GM12878 (cell line): ENCODE data around the gene PTCD2. TPM values are rescaled to one million over a fixed set of nuclear protein-coding genes. Genes with fewer than 3 reads are reported as not detected.

Experiments
- ATAC-seq: fragments of 200-7000 bp; cut with Tn5 transposase; 3 replicates; pipeline ENCODE4 v1.9.1; 2020; ENCODE audit warnings: mild to moderate bottlenecking, moderate library complexity
- BruUV-seq: library from RNA; stranded (reverse); fragments of 400-500 nt; replicated peaks from 2 replicates; lab custom pipeline; 2021; lab: Mats Ljungman, UMichigan
- CTCF ChIA-PET: fragments of 300-600 bp; sonication (Branson Sonifier 250); formaldehyde crosslinking; extraction: SDS; loops from one replicate; lab custom pipeline; 2021; ENCODE audit warnings: inconsistent platforms; lab: Yijun Ruan, JAX
- POLR2A ChIA-PET: fragments of 350-600 bp; formaldehyde crosslinking; extraction: SDS; loops from one replicate; lab custom pipeline; 2021; ENCODE audit warnings: inconsistent platforms; lab: Charles Lee
- RAD21 ChIA-PET: fragments of 300-600 bp; sonication (Branson Sonifier 250); formaldehyde crosslinking; loops from one replicate; lab custom pipeline; 2023; ENCODE audit warnings: antibody characterized with exemption; ENCODE audit not compliant: unreplicated experiment; lab: Charles Lee
- SMC1A ChIA-PET: fragments of 300-600 bp; sonication (Branson Sonifier 250); formaldehyde crosslinking; loops from one replicate; lab custom pipeline; 2023; ENCODE audit not compliant: unreplicated experiment, uncharacterized antibody; lab: Charles Lee
- DNase-seq: peaks from one replicate; pipeline ENCODE4 v3.0.0-alpha.2; 2011; ENCODE audit warnings: low read depth, low spot score
- FAIRE-seq: peaks from 3 replicates; lab custom pipeline; 2011; peaks lifted over from hg19 to GRCh38; lab: Jason Lieb, UNC
- H2AFZ ChIP-seq: 2 replicates; pipeline ENCODE4 v1.6.0; 2011; ENCODE audit warnings: low read depth, low read length, control low read depth; ENCODE audit not compliant: control insufficient read depth
- H3K27ac ChIP-seq: 2 replicates; pipeline ENCODE4 v1.5.1; 2011; ENCODE audit warnings: control low read depth; ENCODE audit not compliant: control insufficient read depth, insufficient read depth
- H3K27me3 ChIP-seq, 2 experiments: replicated peaks in 1 of 2; 2 replicates each; pipeline versions ENCODE4 v1.6.0 to v1.6.1; 2011; ENCODE audit warnings: low read length in 1 of 2; ENCODE audit not compliant: control insufficient read depth in 2 of 2, insufficient read depth in 2 of 2
- H3K36me3 ChIP-seq, 2 experiments: 2 replicates each; pipeline ENCODE4 v1.5.1; 2011; ENCODE audit warnings: low read length in 1 of 2; ENCODE audit not compliant: control insufficient read depth in 2 of 2, insufficient read depth in 2 of 2
- H3K4me1 ChIP-seq: 2 replicates; pipeline ENCODE4 v1.6.1; 2011; ENCODE audit warnings: mild to moderate bottlenecking, low read length, moderate library complexity, mixed read lengths; ENCODE audit not compliant: control insufficient read depth, insufficient read depth
- H3K4me2 ChIP-seq: 2 replicates; pipeline ENCODE4 v1.6.0; 2011; ENCODE audit warnings: control low read depth; ENCODE audit not compliant: control insufficient read depth, insufficient read depth
- H3K4me3 ChIP-seq: fragments of 200-600 bp; sonication (generic); 2 replicates; pipeline ENCODE4 v1.5.1; 2016
- H3K79me2 ChIP-seq: 2 replicates; pipeline ENCODE4 v1.6.0; 2011; ENCODE audit warnings: low read length; ENCODE audit not compliant: control insufficient read depth, insufficient read depth
- H3K9ac ChIP-seq: 2 replicates; pipeline ENCODE4 v1.8.0; 2011; ENCODE audit warnings: low read length, control low read depth, mixed read lengths; ENCODE audit not compliant: control insufficient read depth, insufficient read depth
- H3K9me3 ChIP-seq: replicated peaks from 3 replicates; pipeline ENCODE4 v1.5.1; 2011; ENCODE audit warnings: mild to moderate bottlenecking, low read length; ENCODE audit not compliant: control insufficient read depth, insufficient read depth
- H4K20me1 ChIP-seq: 2 replicates; pipeline ENCODE4 v1.6.0; 2011; ENCODE audit not compliant: control insufficient read depth, insufficient read depth
- CHD4 ChIP-seq: fragments of 200-600 bp; sonication (generic); IDR thresholded peaks from 2 replicates; pipeline ENCODE4 v1.6.1; 2016; ENCODE audit warnings: mild to moderate bottlenecking
- CREB1 ChIP-seq: IDR thresholded peaks from 2 replicates; pipeline ENCODE4 v1.6.1; 2012; ENCODE audit warnings: low read depth, mild to moderate bottlenecking, inconsistent platforms
- EP300 ChIP-seq, 2 experiments: fragments of 150-350 bp in 1 of 2; IDR thresholded peaks; 2 replicates each; pipeline ENCODE4 v1.6.1; 2011 to 2012; ENCODE audit warnings: low read depth in 2 of 2, low read length in 2 of 2, borderline replicate concordance in 1 of 2, improper control_type of control experiment in 1 of 2, inconsistent platforms in 1 of 2; ENCODE audit not compliant: control insufficient read depth in 1 of 2
- SREBF2 ChIP-seq: IDR thresholded peaks from 2 replicates; pipeline ENCODE4 v1.6.1; 2012; ENCODE audit warnings: mild to moderate bottlenecking, low read length
- WGBS: methylation state at CpG from one replicate; pipeline ENCODE4 v1.1.6; 2016; ENCODE audit warnings: low lambda C conversion rate; ENCODE audit not compliant: insufficient replicate concordance, insufficient coverage; ENCODE audit errors: missing lambda C conversion rate; 5-methylcytosine and 5-hydroxymethylcytosine counted together
- in situ Hi-C: fragments of 300-500 bp; cut with MboI; formaldehyde crosslinking; loops from 9 replicates; pipeline ENCODE4 v1.14.3; 2018; ENCODE audit warnings: mixed read lengths
- intact Hi-C: fragments of 100-400 bp; cut with micrococcal nuclease; formaldehyde crosslinking; loops from one replicate; pipeline ENCODE4 v1.14.2; 2022; ENCODE audit not compliant: unreplicated experiment
- polyA plus RNA-seq, 11 experiments: library from polyadenylated mRNA; depleted of rRNA in 4 of 11; unstranded in 6 of 11; stranded (reverse) in 5 of 11; fragments of >200 nt; fragmentation: Nextera tagmentation in 4 of 11; fragmentation: Illumina TruSeq in 1 of 11; extraction: Ambion mirVana in 4 of 11; extraction: Trizol in 1 of 11; gene quantifications; 1 replicate in 1 of 11; 2 replicates in 10 of 11; pipeline versions ENCODE4 v1.2.1 to v1.2.3, GENCODE V29; 2011 to 2016; ENCODE audit warnings: inconsistent platforms in 2 of 11, missing spikeins in 2 of 11, low read depth in 1 of 11
- total RNA-seq, 4 experiments: library from RNA; depleted of rRNA in 3 of 4; stranded (reverse); fragments of >200 nt in 3 of 4; fragmentation: Illumina TruSeq in 1 of 4; extraction: Trizol in 1 of 4; gene quantifications; 2 replicates each; pipeline versions ENCODE4 v1.2.1 to v1.2.3, GENCODE V29; 2013 to 2021
- TF ChIP-seq, protein P1 (sequence below), 3 experiments: IDR thresholded peaks in 2 of 3; conservative IDR thresholded peaks in 1 of 3; 2 replicates each; pipeline ENCODE4 v1.5.1; 2011; ENCODE audit warnings: low read depth in 3 of 3, low read length in 3 of 3, mild to moderate bottlenecking in 3 of 3, control low read depth in 2 of 3, moderate library complexity in 2 of 3, inconsistent platforms in 1 of 3, mixed read lengths in 1 of 3; ENCODE audit not compliant: control insufficient read depth in 2 of 3, insufficient read depth in 1 of 3; ENCODE audit errors: extremely low read depth in 1 of 3

Gene PTCD2
- total and polyA plus RNA-seq, 10 of the 15 experiments (the other 5 are each of a cell fraction or from before 2014, with no cell fraction given) = 8.7 to 15.0 (median 11.9) TPM

DNA sequence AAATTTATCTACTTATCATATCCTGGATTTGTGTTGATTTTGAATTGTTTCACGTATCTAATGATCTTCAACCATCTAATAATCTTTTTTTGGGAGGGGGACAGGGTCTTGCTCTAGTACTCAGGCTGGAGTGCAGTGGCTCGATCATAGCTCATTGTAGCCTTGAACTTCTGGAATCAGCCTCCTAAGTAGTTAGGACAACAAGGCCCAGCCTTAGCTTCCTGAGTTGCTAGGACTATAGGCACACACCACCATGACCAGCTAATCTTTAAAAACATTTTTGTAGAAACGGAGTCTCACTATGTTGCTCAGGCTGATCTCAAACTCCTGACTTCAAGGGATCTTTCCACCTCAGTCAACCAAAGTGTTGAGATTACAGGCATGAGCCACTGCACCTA lies 34.8 kb upstream of the PTCD2 start:
- Histone ChIP-seq H2AFZ (no peak overlapping the region), H3K27ac (no peak overlapping the region), H3K79me2 (peaks cover 3% of the 10 kb centered on the region), H3K36me3 (peaks cover 2 to 6% of the 10 kb centered on the region in 2 experiments; a peak in 3 of 4 replicates), H3K9ac (no peak overlapping the region), H4K20me1 (no peaks in the 10 kb centered on the region), H3K9me3 (no peaks in the 10 kb centered on the region), H3K4me3 (no peak overlapping the region), H3K27me3 (no peaks in the 10 kb centered on the region), H3K4me2 (no peak overlapping the region), H3K4me1 (no peaks in the 10 kb centered on the region; the same call in 1 of the 2 replicates)
- POLR2A ChIA-PET = no interaction called here
- WGBS = 93% methylated on average over 3 of the region's 3 CpGs
- FAIRE-seq (no peak), ATAC-seq (no peak), DNase-seq (no peak)
- no TSS peak for BruUV-seq
- CTCF ChIA-PET = interaction anchor here (1.4 to 8.5 kb wide), 2 partner anchors 16 to 23 kb away, joined by 8 to 59 read pairs; no protein-coding TSS in a partner anchor
- intact Hi-C loops (no loop called here), in situ Hi-C loops (no loop called here)
- SMC1A ChIA-PET = interaction anchor here (0.7 to 2.9 kb wide), 6 partner anchors 11 to 501 kb away, joined by 4 to 9 read pairs (median 6); no protein-coding TSS in a partner anchor
- RAD21 ChIA-PET = interaction anchor here (2.2 kb wide), 2 partner anchors 19 to 23 kb away, joined by 6 to 8 read pairs; no protein-coding TSS in a partner anchor
- TF ChIP-seq EP300 (IDR thresholded peaks at IDR 0.05; ENCODE audit: borderline replicate concordance in 1 of 2, control insufficient read depth in 1 of 2, low read depth in 2 of 2, low read length in 2 of 2) = no peak
- TF ChIP-seq CHD4 = no peak
- no peak for TF ChIP-seq SREBF2
- no peak for TF ChIP-seq CREB1
- TF ChIP-seq, protein P1, sequence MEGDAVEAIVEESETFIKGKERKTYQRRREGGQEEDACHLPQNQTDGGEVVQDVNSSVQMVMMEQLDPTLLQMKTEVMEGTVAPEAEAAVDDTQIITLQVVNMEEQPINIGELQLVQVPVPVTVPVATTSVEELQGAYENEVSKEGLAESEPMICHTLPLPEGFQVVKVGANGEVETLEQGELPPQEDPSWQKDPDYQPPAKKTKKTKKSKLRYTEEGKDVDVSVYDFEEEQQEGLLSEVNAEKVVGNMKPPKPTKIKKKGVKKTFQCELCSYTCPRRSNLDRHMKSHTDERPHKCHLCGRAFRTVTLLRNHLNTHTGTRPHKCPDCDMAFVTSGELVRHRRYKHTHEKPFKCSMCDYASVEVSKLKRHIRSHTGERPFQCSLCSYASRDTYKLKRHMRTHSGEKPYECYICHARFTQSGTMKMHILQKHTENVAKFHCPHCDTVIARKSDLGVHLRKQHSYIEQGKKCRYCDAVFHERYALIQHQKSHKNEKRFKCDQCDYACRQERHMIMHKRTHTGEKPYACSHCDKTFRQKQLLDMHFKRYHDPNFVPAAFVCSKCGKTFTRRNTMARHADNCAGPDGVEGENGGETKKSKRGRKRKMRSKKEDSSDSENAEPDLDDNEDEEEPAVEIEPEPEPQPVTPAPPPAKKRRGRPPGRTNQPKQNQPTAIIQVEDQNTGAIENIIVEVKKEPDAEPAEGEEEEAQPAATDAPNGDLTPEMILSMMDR (IDR thresholded peaks at IDR 0.05 in 2 of 3, conservative IDR thresholded peaks at IDR 0.05 in 1 of 3; ENCODE audit: control insufficient read depth in 2 of 3, extremely low read depth in 1 of 3, insufficient read depth in 1 of 3, low read depth in 3 of 3, low read length in 3 of 3) = no peak
